Measurements from ENCODE around the gene LRAT. TPM values are rescaled to one million over a fixed set of nuclear protein-coding genes. Genes with fewer than 3 reads are reported as not detected.
A peak's percentile ranks its signal among the peaks of the same experiment; 100 is the strongest.

The LRAT gene
- total and polyA plus RNA-seq, 2 experiments from 2014 or later: 57.1 to 90.1 TPM

GRCh38 chr4:154781983-154782293, 38.1 kb downstream of the LRAT start:
- Histone ChIP-seq H3K4me2 (peak overlapping the region; percentile 52), H3F3A (replicated peaks; ENCODE audit: low read depth) (no peaks in the 10 kb centered on the region), H3K27me3 (ENCODE audit: insufficient read depth) (no peaks in the 10 kb centered on the region), H3K36me3 (ENCODE audit: insufficient read depth) (no peaks in the 10 kb centered on the region), H3K27ac (ENCODE audit: low read depth) (no peak overlapping the region), H3K4me1 (ENCODE audit: insufficient read depth) (no peaks in the 10 kb centered on the region), H3K79me2 (replicated peaks; ENCODE audit: insufficient read depth) (peaks cover 45% of the 10 kb centered on the region; the same call in 1 of the 2 replicates), H4K20me1 (replicated peaks; ENCODE audit: insufficient read depth) (no peaks in the 10 kb centered on the region), H2AFZ (peak overlapping the region; percentile 78), H3K9me2 (ENCODE audit: insufficient read depth) (no peaks in the 10 kb centered on the region), H3K4me3 (peak overlapping the region; percentile 49)
- peaks cover 4% of the 10 kb centered on the region for H3K27me3 Mint-ChIP-seq (ENCODE audit: insufficient read depth, low read depth, poor library complexity)
- no peak for DNase-seq (ENCODE audit: low spot score)
- no peak for ATAC-seq
- H3K4me3 Mint-ChIP-seq: peak overlapping the region; percentile 27; the same call in 1 of the 3 replicates
- H3K4me1 Mint-ChIP-seq: no peaks in the 10 kb centered on the region
- TF ChIP-seq NANOG (IDR thresholded peaks at IDR 0.05; ENCODE audit: borderline replicate concordance): no peak
- no peaks in the 10 kb centered on the region; the same call in 2 of the 3 replicates for H3K9me3 Mint-ChIP-seq
- 0 out of 2 replicates have a peak overlapping the region, but pooled peaks have one; percentile 20 for H3K27ac Mint-ChIP-seq
- H3K36me3 Mint-ChIP-seq (ENCODE audit: low read depth): no peaks in the 10 kb centered on the region

Small RNA genes lying within 50 kb of the gene (small RNA-seq; reads per million reads assigned to genes)
- gene NDUFB2P1 (ENCODE audit: low replicate concordance) (not detected), gene RNU2-44P (ENCODE audit: low replicate concordance) (0.60 reads per million, percentile 42 among the genes with 10 or more reads in this experiment), gene RNU2-66P (ENCODE audit: low replicate concordance) (not detected)

Other genes with a start within 250 kb of the LRAT start
- gene PLRG1, start 193.6 kb upstream of the LRAT start, total RNA-seq (2014; rRNA removed; shearing (Covaris generic)): 74.2 and 82.7 TPM in 2 replicates
- gene PLRG1, start 193.6 kb upstream of the LRAT start, polyA plus RNA-seq (2016; fragmentation: Nextera tagmentation; extraction: Ambion mirVana): 73.3 and 77.3 TPM in 2 replicates
- gene FGB, start 181.0 kb upstream of the LRAT start, total RNA-seq (2014; rRNA removed; shearing (Covaris generic)): not detected in 2 replicates
- not detected in 2 replicates for gene FGB, start 181.0 kb upstream of the LRAT start, polyA plus RNA-seq (2016; fragmentation: Nextera tagmentation; extraction: Ambion mirVana)
- not detected in 2 replicates for gene FGA, start 153.3 kb upstream of the LRAT start, total RNA-seq (2014; rRNA removed; shearing (Covaris generic))
- gene FGA, start 153.3 kb upstream of the LRAT start, polyA plus RNA-seq (2016; fragmentation: Nextera tagmentation; extraction: Ambion mirVana): not detected in 2 replicates
- 0.27 TPM in 1 of 2 replicates, not detected in the other for gene FGG, start 131.3 kb upstream of the LRAT start, total RNA-seq (2014; rRNA removed; shearing (Covaris generic))
- gene FGG, start 131.3 kb upstream of the LRAT start, polyA plus RNA-seq (2016; fragmentation: Nextera tagmentation; extraction: Ambion mirVana): not detected in 2 replicates
- gene RBM46, start 37.3 kb downstream of the LRAT start, total RNA-seq (2014; rRNA removed; shearing (Covaris generic)): 22.1 and 22.9 TPM in 2 replicates
- gene RBM46, start 37.3 kb downstream of the LRAT start, polyA plus RNA-seq (2016; fragmentation: Nextera tagmentation; extraction: Ambion mirVana): 33.4 and 42.4 TPM in 2 replicates